DOHH2 (cell line): ENCODE measurements around the gene PAIP1.

Experiments used
- H3F3A ChIP-seq: fragments of 200-600 bp; sonication (generic), shearing (Covaris generic); 2 replicates; pipeline ENCODE4 v1.6.0; 2016; ENCODE audit warnings: antibody characterized with exemption, mild to moderate bottlenecking; ENCODE audit not compliant: control insufficient read depth, insufficient read depth
- H3K27ac ChIP-seq: fragments of 200-600 bp; sonication (generic); 2 replicates; pipeline ENCODE4 v1.5.1; 2014; ENCODE audit warnings: low read depth, mild to moderate bottlenecking, low read length, moderate library complexity
- H3K27me3 ChIP-seq: fragments of 200-600 bp; sonication (generic); 2 replicates; pipeline ENCODE4 v1.6.1; 2014; ENCODE audit warnings: mild to moderate bottlenecking, low read length, mixed read lengths; ENCODE audit not compliant: control insufficient read depth
- H3K36me3 ChIP-seq: fragments of 200-600 bp; sonication (generic); 2 replicates; pipeline ENCODE4 v1.6.1; 2014; ENCODE audit warnings: mild to moderate bottlenecking, low read length, moderate library complexity, mixed read lengths; ENCODE audit not compliant: control insufficient read depth
- H3K4me1 ChIP-seq: fragments of 200-600 bp; sonication (generic); 2 replicates; pipeline ENCODE4 v1.6.1; 2014; ENCODE audit warnings: mild to moderate bottlenecking, low read length, mixed read lengths; ENCODE audit not compliant: control insufficient read depth
- H3K4me2 ChIP-seq: fragments of 200-600 bp; sonication (generic); 2 replicates; pipeline ENCODE4 v1.6.0; 2014; ENCODE audit warnings: mild to moderate bottlenecking, low read length, moderate library complexity
- H3K4me3 ChIP-seq: fragments of 200-600 bp; sonication (generic); 2 replicates; pipeline ENCODE4 v1.5.1; 2014; ENCODE audit warnings: mild to moderate bottlenecking, low read length, mixed read lengths
- H3K79me2 ChIP-seq: fragments of 200-600 bp; sonication (generic); 2 replicates; pipeline ENCODE4 v1.6.1; 2014; ENCODE audit warnings: mild to moderate bottlenecking, low read length, mixed read lengths; ENCODE audit not compliant: control insufficient read depth
- H3K9me2 ChIP-seq: fragments of 200-600 bp; sonication (generic); replicated peaks from 2 replicates; pipeline ENCODE4 v1.6.1; 2014; ENCODE audit warnings: mild to moderate bottlenecking, low read length, mixed read lengths; ENCODE audit not compliant: control insufficient read depth
- H3K9me3 ChIP-seq: fragments of 200-600 bp; sonication (generic); 2 replicates; pipeline ENCODE4 v1.6.1; 2014; ENCODE audit warnings: antibody characterized with exemption, low read length, mixed read lengths; ENCODE audit not compliant: control insufficient read depth, insufficient read depth
- H4K20me1 ChIP-seq: fragments of 200-600 bp; sonication (generic); 2 replicates; pipeline ENCODE4 v1.6.0; 2014; ENCODE audit warnings: low read depth, mild to moderate bottlenecking, antibody characterized with exemption, low read length, moderate library complexity; ENCODE audit not compliant: control insufficient read depth, insufficient read depth
- CTCF ChIP-seq: fragments of 200-600 bp; sonication (generic); IDR thresholded peaks from one replicate; pipeline ENCODE4 v1.5.1; 2014; ENCODE audit warnings: antibody characterized with exemption, mild to moderate bottlenecking, low read depth, low read length; ENCODE audit not compliant: poor library complexity, severe bottlenecking
- EZH2phosphoT487 ChIP-seq: fragments of 200-600 bp; sonication (generic); IDR thresholded peaks from 2 replicates; pipeline ENCODE4 v1.6.1; 2017; ENCODE audit warnings: borderline replicate concordance, mild to moderate bottlenecking, antibody characterized with exemption, low read length, moderate library complexity, mixed read lengths

Gene PAIP1

GRCh38 chr5:43584166-43584699, 27.4 kb upstream of the PAIP1 start:
- Histone ChIP-seq H3K4me1 (no peaks in the 10 kb centered on the region), H3K4me3 (no peak overlapping the region), H3K27me3 (no peaks in the 10 kb centered on the region), H3F3A (no peaks in the 10 kb centered on the region), H3K9me2 (no peaks in the 10 kb centered on the region), H3K4me2 (no peak overlapping the region), H4K20me1 (no peaks in the 10 kb centered on the region), H3K9me3 (no peaks in the 10 kb centered on the region), H3K27ac (no peak overlapping the region), H3K79me2 (0 out of 2 replicates have a peak, but pooled peaks cover 2% of the 10 kb centered on the region), H3K36me3 (peaks cover 17% of the 10 kb centered on the region; the same call in 1 of the 2 replicates)
- no peak for TF ChIP-seq EZH2phosphoT487
- no peak for TF ChIP-seq CTCF

DNA sequence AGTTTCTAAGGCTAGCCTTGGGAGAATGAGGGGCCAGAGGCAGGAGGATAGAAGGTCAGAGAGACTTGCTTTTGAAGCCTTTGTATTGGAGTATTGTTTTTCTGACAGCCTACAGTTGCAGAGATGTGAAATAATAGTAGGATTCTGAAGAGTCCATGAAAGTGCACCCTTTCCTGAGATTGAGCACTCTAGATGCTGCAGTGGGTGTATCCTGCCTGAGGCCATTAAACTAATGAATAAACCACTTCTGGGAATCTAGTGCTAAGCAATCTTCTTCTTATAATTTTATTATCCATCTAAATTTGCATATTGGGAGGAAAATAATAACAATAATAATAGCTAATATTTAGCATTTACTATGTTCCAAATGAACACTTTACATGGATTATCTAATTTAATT, 26.8 kb upstream of the PAIP1 start:
- Histone ChIP-seq H3K79me2 (0 out of 2 replicates have a peak, but pooled peaks cover 2% of the 10 kb centered on the region), H3K4me3 (no peak overlapping the region), H3F3A (no peaks in the 10 kb centered on the region), H4K20me1 (no peaks in the 10 kb centered on the region), H3K9me3 (no peaks in the 10 kb centered on the region), H3K4me2 (no peak overlapping the region), H3K9me2 (no peaks in the 10 kb centered on the region), H3K27me3 (no peaks in the 10 kb centered on the region), H3K27ac (no peak overlapping the region), H3K4me1 (no peaks in the 10 kb centered on the region), H3K36me3 (peaks cover 17% of the 10 kb centered on the region; the same call in 1 of the 2 replicates)
- TF ChIP-seq EZH2phosphoT487 (no peak), CTCF (no peak)

DNA sequence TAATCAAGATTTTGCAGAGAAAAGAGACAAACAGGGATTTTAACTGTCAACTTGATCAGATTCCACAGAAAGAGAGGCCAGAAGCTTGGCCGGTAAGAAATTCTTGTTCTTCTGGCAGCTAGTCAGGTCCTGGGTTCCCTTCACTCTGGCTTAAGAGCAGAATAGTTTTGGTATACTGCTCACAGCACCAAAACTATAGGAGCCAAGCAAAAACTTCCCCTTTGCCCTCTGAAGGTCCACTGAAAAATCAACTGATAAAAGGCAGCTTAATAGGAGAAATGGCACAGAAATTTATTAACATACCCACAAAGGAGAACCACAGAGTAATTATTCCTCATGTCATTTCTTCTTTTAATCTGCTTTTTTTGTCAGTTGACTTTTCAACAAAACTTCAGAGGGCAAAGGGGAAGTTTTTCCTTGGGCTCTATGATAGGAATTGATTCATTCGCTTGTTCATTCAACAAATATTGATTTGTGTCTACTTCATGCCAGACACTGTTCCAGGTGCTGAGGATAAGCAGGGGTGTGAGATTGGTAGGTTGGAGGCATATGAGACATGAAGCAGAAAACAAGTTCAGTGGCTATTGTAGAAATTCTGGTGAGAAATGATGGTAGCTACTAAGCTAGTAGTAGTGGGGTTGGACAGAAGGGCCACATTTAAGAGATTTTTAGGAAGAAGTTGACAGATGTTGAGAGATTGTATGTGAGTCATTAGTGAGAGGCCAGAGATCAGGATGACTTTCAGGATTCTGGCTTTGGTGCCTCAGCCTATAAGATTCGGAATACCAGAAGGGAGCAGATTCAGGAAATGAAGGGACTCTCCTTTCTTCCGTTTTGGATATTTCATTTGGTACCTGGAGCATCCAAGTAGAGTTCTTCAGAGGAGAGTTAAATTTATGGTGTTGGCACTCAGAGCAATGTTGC, 25.5 kb upstream of the PAIP1 start:
- Histone ChIP-seq H3K79me2 (0 out of 2 replicates have a peak, but pooled peaks cover 2% of the 10 kb centered on the region), H3K4me2 (no peak overlapping the region), H3K9me3 (no peaks in the 10 kb centered on the region), H3K9me2 (no peaks in the 10 kb centered on the region), H3F3A (no peaks in the 10 kb centered on the region), H3K27ac (no peak overlapping the region), H3K36me3 (peaks cover 14% of the 10 kb centered on the region; the same call in 1 of the 2 replicates), H4K20me1 (no peaks in the 10 kb centered on the region), H3K4me1 (no peaks in the 10 kb centered on the region), H3K27me3 (no peaks in the 10 kb centered on the region), H3K4me3 (no peak overlapping the region)
- TF ChIP-seq EZH2phosphoT487: no peak
- no peak for TF ChIP-seq CTCF
